Measurements from ENCODE around the gene PDE4B.

The PDE4B gene

DNA sequence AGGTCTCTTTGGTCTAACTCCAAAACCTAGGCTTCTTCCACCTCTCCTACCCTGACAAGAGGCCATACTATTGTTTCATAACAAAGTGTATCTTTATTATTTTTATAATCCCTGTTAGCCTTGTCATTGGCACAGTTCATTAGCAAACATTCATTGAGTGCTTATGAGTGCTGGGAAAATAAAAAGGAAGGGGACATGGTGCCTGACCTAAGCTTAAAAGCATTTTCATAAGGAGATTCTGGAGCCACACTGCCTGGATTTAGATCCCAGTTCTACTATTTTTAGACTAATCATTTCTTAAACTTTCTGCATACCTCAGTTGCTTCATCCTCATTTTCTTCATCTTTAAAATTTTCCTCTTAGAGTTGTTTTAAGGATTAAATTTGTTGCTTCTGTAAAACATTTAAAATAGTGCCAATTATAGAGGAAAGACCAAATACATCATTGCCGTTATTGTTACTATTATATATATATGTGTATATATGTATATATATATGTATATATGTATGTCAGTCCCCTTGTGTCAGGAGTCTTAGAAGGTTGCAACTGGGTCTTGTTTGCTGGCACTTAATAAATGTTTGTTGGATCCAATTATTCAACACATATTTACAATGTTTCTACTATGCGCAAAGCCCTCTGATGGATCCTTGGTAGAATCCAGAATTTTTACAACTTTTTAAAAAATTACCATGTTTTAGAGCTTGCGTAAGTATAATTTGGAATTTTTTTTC is 490.4 kb downstream of the PDE4B start:
- no peak overlapping the region for H3K9ac ChIP-seq (ENCODE audit: low read length)
- no peaks in the 10 kb centered on the region for H3K9me2 ChIP-seq (ENCODE audit: low read depth, low read length)
- TF ChIP-seq EZH2 (IDR thresholded peaks at IDR 0.05; ENCODE audit: borderline replicate concordance, low read length), result no peak
- TF ChIP-seq CTCF (IDR thresholded peaks at IDR 0.05; ENCODE audit: low read length), result no peak
- H3K79me2 ChIP-seq (ENCODE audit: insufficient read depth, low read length), result no peaks in the 10 kb centered on the region
- H2AFZ ChIP-seq (ENCODE audit: low read length), result no peak overlapping the region
- H3F3A ChIP-seq (ENCODE audit: insufficient read depth, low read length), result no peaks in the 10 kb centered on the region
- no peaks in the 10 kb centered on the region for H3K9me3 ChIP-seq (ENCODE audit: low read length)
- no peaks in the 10 kb centered on the region for H3K36me3 ChIP-seq (ENCODE audit: insufficient read depth, low read length)
- H3K4me1 ChIP-seq (ENCODE audit: insufficient read depth, low read length, severe bottlenecking), result peaks cover 56% of the 10 kb centered on the region
- no peaks in the 10 kb centered on the region for H3K27me3 ChIP-seq (ENCODE audit: insufficient read depth, low read length)
- H3K4me2 ChIP-seq (ENCODE audit: low read length), result peak overlapping the region; percentile 52
- no peaks in the 10 kb centered on the region for H4K20me1 ChIP-seq (ENCODE audit: insufficient read depth, low read length)
- peak overlapping the region; percentile 94 for H3K27ac ChIP-seq (ENCODE audit: low read depth, low read length, poor library complexity, severe bottlenecking)
- no peak overlapping the region for H3K4me3 ChIP-seq (ENCODE audit: low read depth, low read length, poor library complexity, severe bottlenecking)

DNA sequence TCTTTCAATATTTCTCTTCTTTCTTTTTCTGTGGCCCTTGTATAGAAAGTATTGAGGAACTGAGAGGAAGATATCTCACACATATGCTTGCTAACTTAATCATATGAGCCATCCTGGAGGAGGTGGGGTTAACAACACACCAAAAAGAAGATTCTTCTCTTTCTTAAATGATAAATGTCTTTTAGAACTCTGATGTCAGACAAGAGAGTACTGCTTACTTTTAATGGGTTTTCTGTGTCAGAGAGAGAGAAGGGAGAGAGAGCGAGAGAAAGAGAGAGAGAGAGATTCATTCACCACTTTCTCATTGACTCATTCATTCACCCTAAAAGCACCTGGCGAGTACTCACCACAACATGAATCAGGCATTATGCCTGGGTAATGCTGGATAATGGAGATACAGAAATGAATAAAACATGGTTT is 490.9 kb downstream of the PDE4B start:
- Histone ChIP-seq H2AFZ (ENCODE audit: low read length) (no peak overlapping the region), H3K9ac (ENCODE audit: low read length) (no peak overlapping the region), H3K4me1 (ENCODE audit: insufficient read depth, low read length, severe bottlenecking) (peaks cover 50% of the 10 kb centered on the region), H3K9me3 (ENCODE audit: low read length) (no peaks in the 10 kb centered on the region), H3K36me3 (ENCODE audit: insufficient read depth, low read length) (no peaks in the 10 kb centered on the region), H3K9me2 (ENCODE audit: low read depth, low read length) (no peaks in the 10 kb centered on the region), H3K4me2 (ENCODE audit: low read length) (no peak overlapping the region), H4K20me1 (ENCODE audit: insufficient read depth, low read length) (no peaks in the 10 kb centered on the region), H3K4me3 (ENCODE audit: low read depth, low read length, poor library complexity, severe bottlenecking) (no peak overlapping the region), H3K79me2 (ENCODE audit: insufficient read depth, low read length) (no peaks in the 10 kb centered on the region), H3K27me3 (ENCODE audit: insufficient read depth, low read length) (no peaks in the 10 kb centered on the region), H3F3A (ENCODE audit: insufficient read depth, low read length) (no peaks in the 10 kb centered on the region), H3K27ac (ENCODE audit: low read depth, low read length, poor library complexity, severe bottlenecking) (peak overlapping the region; percentile 94)
- no peak for TF ChIP-seq CTCF (IDR thresholded peaks at IDR 0.05; ENCODE audit: low read length)
- TF ChIP-seq EZH2 (IDR thresholded peaks at IDR 0.05; ENCODE audit: borderline replicate concordance, low read length), result no peak

DNA sequence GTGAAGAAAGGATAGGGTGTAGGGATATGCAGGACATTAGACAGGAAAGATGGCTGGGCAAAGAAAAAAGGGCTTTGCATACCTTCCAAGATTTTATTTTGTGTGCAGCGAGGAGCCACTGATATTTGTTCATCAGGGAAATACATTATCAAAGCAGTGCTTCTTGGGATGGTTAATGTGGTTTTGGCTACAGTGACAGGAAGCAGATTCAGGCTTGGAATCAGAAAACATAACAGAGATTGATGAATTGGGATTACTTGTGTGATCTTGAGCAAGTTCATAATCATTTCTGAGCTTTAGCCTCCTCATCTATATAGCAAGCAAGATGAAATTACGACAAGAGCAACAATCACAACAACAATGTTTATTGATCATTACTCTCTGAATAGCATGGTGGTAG is 492.1 kb downstream of the PDE4B start:
- H3F3A ChIP-seq (ENCODE audit: insufficient read depth, low read length), result no peaks in the 10 kb centered on the region
- H3K27ac ChIP-seq (ENCODE audit: low read depth, low read length, poor library complexity, severe bottlenecking), result no peak overlapping the region
- H3K4me1 ChIP-seq (ENCODE audit: insufficient read depth, low read length, severe bottlenecking), result peaks cover 39% of the 10 kb centered on the region
- no peaks in the 10 kb centered on the region for H3K79me2 ChIP-seq (ENCODE audit: insufficient read depth, low read length)
- no peak overlapping the region for H3K4me3 ChIP-seq (ENCODE audit: low read depth, low read length, poor library complexity, severe bottlenecking)
- TF ChIP-seq CTCF (IDR thresholded peaks at IDR 0.05; ENCODE audit: low read length) (no peak), EZH2 (IDR thresholded peaks at IDR 0.05; ENCODE audit: borderline replicate concordance, low read length) (no peak)
- no peaks in the 10 kb centered on the region for H3K27me3 ChIP-seq (ENCODE audit: insufficient read depth, low read length)
- H4K20me1 ChIP-seq (ENCODE audit: insufficient read depth, low read length), result no peaks in the 10 kb centered on the region
- H3K9me2 ChIP-seq (ENCODE audit: low read depth, low read length), result no peaks in the 10 kb centered on the region
- H3K9me3 ChIP-seq (ENCODE audit: low read length), result no peaks in the 10 kb centered on the region
- H3K4me2 ChIP-seq (ENCODE audit: low read length), result no peak overlapping the region
- H3K36me3 ChIP-seq (ENCODE audit: insufficient read depth, low read length), result no peaks in the 10 kb centered on the region
- H2AFZ ChIP-seq (ENCODE audit: low read length), result no peak overlapping the region
- no peak overlapping the region for H3K9ac ChIP-seq (ENCODE audit: low read length)
